GM12892 (cell line): ENCODE data around the gene IHH.

Experiments
- POLR2A ChIP-seq: IDR thresholded peaks from 2 replicates; pipeline ENCODE4 v1.6.1; 2011; ENCODE audit warnings: low read depth, low read length, control low read depth
- TAF1 ChIP-seq: IDR thresholded peaks from 2 replicates; pipeline ENCODE4 v1.6.1; 2011; ENCODE audit warnings: low read depth, mild to moderate bottlenecking, control low read depth, low read length, borderline replicate concordance

DNA sequence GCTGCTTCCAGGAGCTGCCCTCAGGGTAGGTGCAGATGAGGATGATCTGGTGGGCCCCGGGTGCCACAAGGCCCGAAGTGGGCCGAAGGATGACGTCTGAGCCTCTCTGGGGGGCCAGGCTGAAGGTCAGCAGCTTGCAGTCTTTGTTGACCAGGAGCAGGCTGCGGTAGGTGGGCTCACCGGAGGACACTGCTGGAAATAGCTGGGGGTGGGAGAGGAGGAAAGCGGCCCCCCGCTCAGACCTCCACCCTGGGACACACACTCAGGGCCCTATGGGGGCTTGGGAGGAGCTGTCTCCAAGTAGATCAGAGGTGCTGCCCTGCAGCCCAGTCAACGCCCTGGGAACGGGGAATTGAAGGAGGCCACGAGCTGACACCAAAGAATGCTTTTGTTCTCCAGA lies 36.7 kb downstream of the IHH start:
- TF ChIP-seq POLR2A (no peak), TAF1 (no peak)
